ENCODE data around the gene C1orf21. TPM values are rescaled to one million over a fixed set of nuclear protein-coding genes. Genes with fewer than 3 reads are reported as not detected.

C1orf21 gene
- total and polyA plus RNA-seq, 2 of the 4 experiments (the other 2 are of a cell fraction) = 6.4 to 9.9 TPM

DNA sequence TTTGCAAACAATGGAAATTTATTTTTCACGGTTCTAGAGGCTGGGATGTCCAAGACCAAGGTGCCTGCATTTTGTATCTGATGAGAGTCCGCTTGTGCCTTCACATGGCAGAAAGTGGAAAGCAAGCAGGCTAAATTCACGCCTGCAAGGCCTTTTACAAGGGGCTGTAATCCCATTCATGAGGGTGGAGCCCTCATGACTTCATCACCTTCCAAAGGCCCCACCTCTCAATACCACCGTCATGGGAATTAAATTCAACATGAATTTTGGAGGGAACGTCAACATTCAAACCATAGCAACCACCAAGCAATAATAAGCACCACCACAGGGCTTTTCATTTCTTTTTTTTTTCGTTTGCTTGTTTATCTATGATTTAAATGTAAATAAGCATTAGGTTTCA, 115.3 kb downstream of the C1orf21 start:
- Histone ChIP-seq H2BK20ac (ENCODE audit: low read depth, low read length) (no peak overlapping the region), H3K9ac (ENCODE audit: low read depth, low read length) (no peak overlapping the region), H2AFZ (replicated peaks; ENCODE audit: low read length, poor library complexity) (no peak overlapping the region), H4K8ac (ENCODE audit: low read depth in 2 of 2, low read length in 2 of 2) (no peak overlapping the region), H3K9me3 (ENCODE audit: control insufficient read depth, insufficient read depth, low read length) (no peaks in the 10 kb centered on the region), H3K4me1 (ENCODE audit: control insufficient read depth, insufficient read depth, low read length) (peaks cover 2% of the 10 kb centered on the region), H3K4me2 (ENCODE audit: low read depth, low read length) (no peak overlapping the region), H3K27me3 (ENCODE audit: control insufficient read depth, insufficient read depth, low read length) (no peaks in the 10 kb centered on the region), H2BK5ac (ENCODE audit: low read depth, low read length, poor library complexity, severe bottlenecking) (no peak overlapping the region), H3K23ac (ENCODE audit: low read depth, low read length) (no peak overlapping the region), H3K27ac (ENCODE audit: insufficient read depth, low read length) (no peak overlapping the region), H4K91ac (ENCODE audit: insufficient read depth, low read depth, low read length) (no peak overlapping the region), H3K18ac (ENCODE audit: low read depth, low read length) (no peak overlapping the region), H3K79me1 (ENCODE audit: low read depth in 1 of 2, low read length in 2 of 2) (peaks cover 5 to 6% of the 10 kb centered on the region in 2 experiments; a peak in 2 of 4 replicates), H2BK15ac (ENCODE audit: low read depth, low read length) (no peak overlapping the region), H3K36me3 (ENCODE audit: control insufficient read depth, insufficient read depth, low read length) (no peaks in the 10 kb centered on the region), H3K56ac (ENCODE audit: extremely low read depth, insufficient read depth, low read length) (no peak overlapping the region), H2AK9ac (replicated peaks; ENCODE audit: low read depth, low read length, poor library complexity) (no peak overlapping the region), H4K5ac (ENCODE audit: low read depth, low read length) (no peak overlapping the region), H3K4ac (ENCODE audit: low read depth, low read length) (no peak overlapping the region), H3K4me3 (ENCODE audit: insufficient read depth, low read depth, low read length) (no peak overlapping the region), H2BK120ac (ENCODE audit: low read depth, low read length) (no peak overlapping the region), H2AK5ac (ENCODE audit: low read depth, low read length) (no peak overlapping the region), H3K14ac (replicated peaks; ENCODE audit: low read depth, low read length) (no peak overlapping the region), H3K9me1 (ENCODE audit: insufficient read depth, low read length) (no peaks in the 10 kb centered on the region; the same call in 1 of the 2 replicates), H4K20me1 (ENCODE audit: insufficient read depth, low read length) (no peaks in the 10 kb centered on the region)
- dilution Hi-C loops (cut with HindIII; ENCODE audit: low sequenced_read_pairs, unreplicated experiment) = no loop called here
- intact Hi-C loops (cut with micrococcal nuclease) = no loop called here
- DNase-seq (no peak), ATAC-seq (ENCODE audit: low read depth) (no peak)
- TF ChIP-seq, protein P1, sequence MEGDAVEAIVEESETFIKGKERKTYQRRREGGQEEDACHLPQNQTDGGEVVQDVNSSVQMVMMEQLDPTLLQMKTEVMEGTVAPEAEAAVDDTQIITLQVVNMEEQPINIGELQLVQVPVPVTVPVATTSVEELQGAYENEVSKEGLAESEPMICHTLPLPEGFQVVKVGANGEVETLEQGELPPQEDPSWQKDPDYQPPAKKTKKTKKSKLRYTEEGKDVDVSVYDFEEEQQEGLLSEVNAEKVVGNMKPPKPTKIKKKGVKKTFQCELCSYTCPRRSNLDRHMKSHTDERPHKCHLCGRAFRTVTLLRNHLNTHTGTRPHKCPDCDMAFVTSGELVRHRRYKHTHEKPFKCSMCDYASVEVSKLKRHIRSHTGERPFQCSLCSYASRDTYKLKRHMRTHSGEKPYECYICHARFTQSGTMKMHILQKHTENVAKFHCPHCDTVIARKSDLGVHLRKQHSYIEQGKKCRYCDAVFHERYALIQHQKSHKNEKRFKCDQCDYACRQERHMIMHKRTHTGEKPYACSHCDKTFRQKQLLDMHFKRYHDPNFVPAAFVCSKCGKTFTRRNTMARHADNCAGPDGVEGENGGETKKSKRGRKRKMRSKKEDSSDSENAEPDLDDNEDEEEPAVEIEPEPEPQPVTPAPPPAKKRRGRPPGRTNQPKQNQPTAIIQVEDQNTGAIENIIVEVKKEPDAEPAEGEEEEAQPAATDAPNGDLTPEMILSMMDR (conservative IDR thresholded peaks at IDR 0.05; ENCODE audit: low read depth, low read length) = no peak
- TF ChIP-seq MAFK (IDR thresholded peaks at IDR 0.05; ENCODE audit: low read depth, low read length) (no peak), SMC3 (IDR thresholded peaks at IDR 0.05; ENCODE audit: low read depth, low read length) (no peak), POLR2A (IDR thresholded peaks at IDR 0.05; ENCODE audit: low read depth, low read length) (no peak), RCOR1 (IDR thresholded peaks at IDR 0.05; ENCODE audit: insufficient replicate concordance, low read length) (no peak), BHLHE40 (IDR thresholded peaks at IDR 0.05; ENCODE audit: low read depth, low read length) (no peak), FOS (IDR thresholded peaks at IDR 0.05; ENCODE audit: low read depth, low read length) (no peak), NFE2L2 (IDR thresholded peaks at IDR 0.05; ENCODE audit: low read depth, low read length) (no peak), CHD1 (IDR thresholded peaks at IDR 0.05; ENCODE audit: low read depth, low read length) (no peak), USF2 (IDR thresholded peaks at IDR 0.05; ENCODE audit: low read depth, low read length) (no peak), RFX5 (IDR thresholded peaks at IDR 0.05; ENCODE audit: low read depth, low read length) (no peak)
- TF ChIP-seq, protein P2, sequence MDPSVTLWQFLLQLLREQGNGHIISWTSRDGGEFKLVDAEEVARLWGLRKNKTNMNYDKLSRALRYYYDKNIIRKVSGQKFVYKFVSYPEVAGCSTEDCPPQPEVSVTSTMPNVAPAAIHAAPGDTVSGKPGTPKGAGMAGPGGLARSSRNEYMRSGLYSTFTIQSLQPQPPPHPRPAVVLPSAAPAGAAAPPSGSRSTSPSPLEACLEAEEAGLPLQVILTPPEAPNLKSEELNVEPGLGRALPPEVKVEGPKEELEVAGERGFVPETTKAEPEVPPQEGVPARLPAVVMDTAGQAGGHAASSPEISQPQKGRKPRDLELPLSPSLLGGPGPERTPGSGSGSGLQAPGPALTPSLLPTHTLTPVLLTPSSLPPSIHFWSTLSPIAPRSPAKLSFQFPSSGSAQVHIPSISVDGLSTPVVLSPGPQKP (IDR thresholded peaks at IDR 0.05; ENCODE audit: borderline replicate concordance, low read depth, low read length) = no peak
- in situ Hi-C loops (cut with MboI; ENCODE audit: low sequenced_read_pairs) = no loop called here
- ChIA-PET POLR2A (ENCODE audit: unreplicated experiment) (no interaction called here), CTCF (no interaction called here)
- BruUV-seq (replicated peaks) = no TSS peak
- WGBS, 2 experiments (ENCODE audit: extremely low coverage in 2 of 2, insufficient read length in 1 of 2) = 100% methylated on average over 2 of the region's 6 CpGs; no CpG with 5 or more reads in 1 of the 2 experiments
